Lower leg skin (tissue), 3 donors: Measurements from ENCODE around the gene ABCA7.

ENCODE experiments used
- POLR2A ChIP-seq, 2 donors: fragments of 450-650 bp; IDR thresholded peaks; one replicate each; pipeline ENCODE4 v1.6.1; 2016 to 2017; ENCODE audit warnings: antibody characterized with exemption in 2 of 2, mild to moderate bottlenecking in 1 of 2, moderate library complexity in 1 of 2
- TF ChIP-seq, protein P1 (sequence below), 3 donors: fragments of 450-650 bp; IDR thresholded peaks; one replicate each; pipeline ENCODE4 v1.5.1; 2016; ENCODE audit warnings: antibody characterized with exemption in 3 of 3, mild to moderate bottlenecking in 3 of 3, moderate library complexity in 2 of 3

DNA sequence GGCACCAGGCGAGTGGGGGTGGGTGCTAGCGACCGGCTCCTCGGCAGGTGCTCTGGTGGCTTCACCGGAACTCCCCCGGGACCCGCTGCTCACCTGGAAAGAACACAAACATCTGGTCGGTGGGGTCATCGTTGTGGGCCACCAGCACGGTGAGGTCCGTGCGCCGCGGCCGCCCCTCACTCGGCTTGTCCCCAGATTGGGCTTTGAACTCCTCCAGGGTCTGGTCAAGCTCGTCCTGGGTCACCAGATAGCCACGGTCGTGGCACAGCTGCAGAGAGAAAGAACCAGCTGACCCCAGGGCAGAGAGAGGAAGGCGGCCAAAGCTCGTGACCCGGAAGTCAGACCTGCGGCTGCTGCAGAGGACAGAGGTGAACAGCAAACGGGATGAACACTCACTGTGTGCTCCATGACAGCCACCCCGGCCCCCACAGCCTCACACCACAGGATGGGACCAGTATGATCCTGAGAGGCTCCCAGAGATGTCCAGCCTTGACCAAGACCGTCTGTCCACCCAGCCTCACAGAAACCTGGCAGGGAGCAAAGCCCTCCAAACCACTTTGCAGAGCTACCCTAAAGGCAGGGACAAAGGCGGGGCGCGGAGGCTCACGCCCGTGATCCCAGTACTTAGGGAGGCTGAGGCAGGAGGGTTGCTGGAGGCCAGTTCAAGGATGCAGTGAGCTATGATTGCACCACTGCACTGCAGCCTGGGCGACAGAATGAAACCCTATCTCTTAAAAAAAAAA lies 54.1 kb downstream of the ABCA7 start:
- TF ChIP-seq, protein P1, sequence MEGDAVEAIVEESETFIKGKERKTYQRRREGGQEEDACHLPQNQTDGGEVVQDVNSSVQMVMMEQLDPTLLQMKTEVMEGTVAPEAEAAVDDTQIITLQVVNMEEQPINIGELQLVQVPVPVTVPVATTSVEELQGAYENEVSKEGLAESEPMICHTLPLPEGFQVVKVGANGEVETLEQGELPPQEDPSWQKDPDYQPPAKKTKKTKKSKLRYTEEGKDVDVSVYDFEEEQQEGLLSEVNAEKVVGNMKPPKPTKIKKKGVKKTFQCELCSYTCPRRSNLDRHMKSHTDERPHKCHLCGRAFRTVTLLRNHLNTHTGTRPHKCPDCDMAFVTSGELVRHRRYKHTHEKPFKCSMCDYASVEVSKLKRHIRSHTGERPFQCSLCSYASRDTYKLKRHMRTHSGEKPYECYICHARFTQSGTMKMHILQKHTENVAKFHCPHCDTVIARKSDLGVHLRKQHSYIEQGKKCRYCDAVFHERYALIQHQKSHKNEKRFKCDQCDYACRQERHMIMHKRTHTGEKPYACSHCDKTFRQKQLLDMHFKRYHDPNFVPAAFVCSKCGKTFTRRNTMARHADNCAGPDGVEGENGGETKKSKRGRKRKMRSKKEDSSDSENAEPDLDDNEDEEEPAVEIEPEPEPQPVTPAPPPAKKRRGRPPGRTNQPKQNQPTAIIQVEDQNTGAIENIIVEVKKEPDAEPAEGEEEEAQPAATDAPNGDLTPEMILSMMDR (IDR thresholded peaks at IDR 0.05) = no peak
- TF ChIP-seq POLR2A (IDR thresholded peaks at IDR 0.05) = no peak
